Stromal cell of bone marrow (primary cell): Measurements from ENCODE around the gene RSPH4A.
A peak's percentile ranks its signal among the peaks of the same experiment; 100 is the strongest.
"Not testable (repeated sequence)": the region's sequence is repeated elsewhere in the genome, so short reads cannot be mapped to it uniquely, and the experiment has no call there.

Experiments used
- DNase-seq: peaks from one replicate; pipeline ENCODE4 v3.0.0-alpha.2; 2012; ENCODE audit warnings: low read depth

RSPH4A gene

DNA sequence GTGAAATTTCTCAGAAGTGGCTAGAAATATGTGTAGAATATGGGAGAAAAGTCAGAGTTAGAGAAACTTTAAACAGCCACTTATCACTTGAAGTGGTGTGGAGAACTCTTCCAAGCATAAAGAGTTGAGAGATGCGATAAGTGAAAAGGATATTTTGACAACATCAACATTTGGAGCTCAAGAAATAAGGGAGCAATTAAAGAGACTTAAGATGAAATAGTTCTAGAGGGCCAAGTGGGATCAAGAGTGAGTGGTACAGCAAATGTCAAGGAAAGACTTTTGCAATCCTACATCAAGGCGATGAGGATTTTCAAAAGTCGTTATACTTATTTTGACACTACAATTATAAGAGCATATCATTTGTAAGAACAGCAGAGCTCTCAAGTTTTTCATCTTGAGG is 9.6 kb downstream of the RSPH4A start:
- no peak for DNase-seq

DNA sequence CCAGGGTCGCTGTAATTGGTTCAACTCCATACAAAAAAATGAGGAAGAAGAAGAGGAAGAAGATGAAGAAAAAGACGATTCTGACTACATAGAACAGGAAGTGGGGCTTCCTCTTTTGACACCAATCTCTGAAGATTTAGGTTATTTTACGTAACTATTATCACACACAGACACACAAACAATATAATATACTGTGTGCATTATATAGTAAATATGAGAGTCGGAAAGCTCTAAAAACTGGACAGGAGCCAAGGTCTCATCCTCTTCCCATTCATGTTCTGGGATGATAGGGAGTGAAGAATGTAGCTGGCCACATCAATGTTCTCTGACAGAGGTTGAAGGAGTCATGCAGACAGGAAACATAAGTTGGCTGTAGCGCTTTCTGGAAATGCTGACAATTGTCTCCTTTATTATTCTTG is 13.3 kb downstream of the RSPH4A start:
- DNase-seq, result no peak

DNA sequence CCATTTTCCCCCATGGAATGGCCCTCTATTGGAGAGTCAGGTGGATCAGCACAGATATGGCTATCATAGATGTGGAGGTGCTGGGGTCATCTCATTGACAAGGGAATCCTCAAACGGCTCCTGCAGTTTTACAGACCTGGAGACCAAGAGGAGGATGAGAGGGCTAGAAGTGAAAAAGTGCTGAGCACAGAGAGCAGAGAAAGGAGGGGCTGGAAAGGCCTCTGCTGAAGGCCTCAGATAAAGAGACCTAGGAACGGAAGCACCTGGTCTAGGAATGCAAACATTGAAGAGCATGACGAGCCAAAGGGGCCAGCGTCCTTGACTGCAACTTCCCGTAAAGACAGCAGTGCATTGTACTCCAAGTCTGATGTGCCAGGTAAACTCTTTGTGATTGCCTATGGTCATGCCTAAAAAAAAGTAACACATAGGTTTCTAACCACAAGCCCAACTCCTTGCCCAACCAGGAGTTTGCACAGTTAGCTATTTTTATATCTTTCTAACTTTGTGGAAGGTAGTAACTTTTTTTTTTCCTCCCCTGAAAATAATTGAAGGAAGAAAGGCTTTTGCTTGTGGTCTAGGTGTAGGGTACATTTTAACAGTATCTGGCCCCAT is 15.2 kb downstream of the RSPH4A start:
- DNase-seq, result no peak

DNA sequence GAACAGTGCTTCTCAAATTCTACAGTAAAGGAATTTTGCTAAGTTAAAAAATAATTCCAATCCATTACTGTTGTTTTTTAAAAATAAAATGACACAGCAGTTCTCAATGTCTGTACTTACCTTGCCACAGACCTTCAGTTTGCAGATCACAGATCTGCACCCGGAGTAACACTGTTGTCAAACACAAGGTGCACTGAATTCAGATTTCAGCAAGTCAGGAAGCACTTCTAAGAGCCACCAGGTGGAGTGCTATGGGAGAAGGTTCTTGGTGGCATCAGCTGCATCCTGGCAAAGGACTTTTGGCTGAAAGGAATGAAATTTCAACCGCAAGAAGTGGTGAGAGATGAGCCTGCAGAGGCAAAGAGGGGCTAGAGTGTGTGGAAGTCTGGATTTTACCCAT is 17.4 kb downstream of the RSPH4A start:
- no peak for DNase-seq

DNA sequence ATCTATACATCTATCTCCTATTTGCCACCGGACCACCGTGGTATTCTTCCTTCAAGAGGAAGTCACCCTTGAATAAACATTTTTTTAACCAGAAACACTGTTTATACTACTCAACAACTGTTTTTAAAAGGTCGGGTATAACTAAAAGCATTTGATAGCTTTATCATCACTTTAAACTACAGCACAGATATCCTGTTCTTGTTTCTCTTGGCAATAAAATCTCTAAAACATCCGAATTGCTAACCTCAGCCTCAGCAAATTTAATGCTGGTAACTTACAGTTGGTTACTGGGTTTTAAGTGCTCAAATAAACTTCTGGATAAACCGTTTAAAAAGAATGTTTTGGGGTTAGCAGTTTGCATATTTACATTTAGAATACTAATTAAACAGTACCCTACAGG is 31.9 kb downstream of the RSPH4A start:
- DNase-seq, result peak; percentile 14

DNA sequence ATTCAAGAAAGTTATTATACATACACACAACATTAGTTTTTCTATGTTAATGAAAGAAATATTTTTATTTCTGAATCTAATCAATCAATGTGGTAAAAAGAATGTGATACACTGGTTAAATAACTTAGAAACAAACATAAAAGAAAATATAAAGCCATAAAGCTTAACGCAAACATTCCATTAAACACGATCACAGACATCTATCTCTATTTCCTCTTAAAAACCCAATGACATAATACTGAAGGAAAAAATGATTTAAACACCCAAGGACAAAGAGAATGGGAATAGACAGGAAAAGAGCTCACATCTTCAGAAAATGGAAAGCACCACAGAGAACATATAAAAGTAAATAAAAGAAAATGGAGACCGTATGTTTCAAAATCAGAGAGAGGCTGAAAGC is 32.9 kb downstream of the RSPH4A start:
- DNase-seq, result no peak

DNA sequence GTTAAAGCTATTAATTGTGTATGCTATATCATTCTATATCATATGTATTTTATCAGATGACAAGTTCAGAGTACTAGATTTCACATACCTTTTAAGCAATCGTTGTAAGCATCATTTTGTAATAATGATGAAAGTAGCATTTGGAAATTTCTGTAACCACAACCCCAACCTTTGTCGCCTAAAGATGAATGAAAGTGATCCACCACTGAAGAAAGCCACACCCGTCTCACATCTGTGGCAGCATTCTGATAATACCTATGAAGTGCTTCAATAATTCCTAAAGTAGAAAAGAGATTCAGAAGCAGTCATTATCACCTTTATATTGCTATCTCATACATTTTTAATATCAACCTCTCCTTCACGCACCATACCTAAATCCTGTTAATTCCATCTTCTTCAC is 35.6 kb downstream of the RSPH4A start:
- no peak for DNase-seq

DNA sequence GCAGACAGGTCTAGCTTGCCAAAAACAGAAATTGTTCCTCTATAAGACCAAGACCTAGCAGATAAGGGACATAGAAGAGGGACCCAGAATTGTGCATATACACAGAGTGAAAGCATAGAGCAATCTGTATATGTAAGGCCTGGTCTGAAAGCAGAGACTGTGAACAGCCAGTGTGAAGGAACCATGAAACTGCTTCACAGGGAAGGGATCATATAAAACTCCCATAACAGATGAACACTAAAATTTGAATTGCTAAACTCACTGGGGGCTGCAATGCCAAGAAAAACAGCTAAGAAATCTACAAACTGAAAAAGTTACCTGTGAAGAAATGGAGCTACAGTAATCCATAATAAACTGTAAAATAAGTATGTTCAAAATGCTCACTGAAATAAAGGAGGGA is 45.3 kb downstream of the RSPH4A start:
- DNase-seq, result no peak

DNA sequence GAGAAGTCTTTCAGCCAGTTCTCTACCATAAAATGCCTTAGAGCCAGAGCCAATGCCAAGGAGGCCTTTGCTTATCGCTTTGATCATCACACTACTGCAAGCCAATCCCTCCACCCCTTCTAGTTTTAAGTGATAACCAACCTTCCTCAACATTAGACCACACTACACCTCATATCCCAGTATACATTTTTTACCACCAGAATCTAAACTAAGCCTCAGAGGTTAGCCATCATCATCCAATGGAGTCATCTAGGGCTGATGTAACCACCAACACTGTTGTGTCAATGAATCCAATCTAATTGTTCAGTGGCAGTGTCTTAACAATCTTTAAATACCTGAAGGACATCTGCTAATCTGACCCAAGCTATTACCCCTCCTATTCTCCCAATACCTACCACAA is 45.9 kb downstream of the RSPH4A start:
- no peak for DNase-seq

DNA sequence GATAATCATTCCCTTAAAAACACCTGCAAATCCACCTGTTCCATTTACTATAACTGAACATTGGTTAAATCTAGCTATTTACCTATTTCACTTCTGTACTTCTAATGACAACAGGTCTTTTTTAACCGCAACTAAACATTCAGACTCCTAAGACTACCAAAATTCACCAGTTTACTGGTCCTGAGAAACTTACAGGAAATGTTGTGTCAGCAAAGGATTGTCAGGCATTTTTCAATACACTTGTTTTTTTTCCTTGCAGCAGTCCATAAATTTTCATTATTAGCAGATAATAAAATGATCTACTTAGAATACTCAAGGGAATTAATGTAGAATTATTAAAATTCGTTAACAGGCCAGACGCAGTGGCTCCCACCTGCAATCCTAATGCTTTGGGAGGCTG is 47.0 kb downstream of the RSPH4A start:
- DNase-seq, result no peak

DNA sequence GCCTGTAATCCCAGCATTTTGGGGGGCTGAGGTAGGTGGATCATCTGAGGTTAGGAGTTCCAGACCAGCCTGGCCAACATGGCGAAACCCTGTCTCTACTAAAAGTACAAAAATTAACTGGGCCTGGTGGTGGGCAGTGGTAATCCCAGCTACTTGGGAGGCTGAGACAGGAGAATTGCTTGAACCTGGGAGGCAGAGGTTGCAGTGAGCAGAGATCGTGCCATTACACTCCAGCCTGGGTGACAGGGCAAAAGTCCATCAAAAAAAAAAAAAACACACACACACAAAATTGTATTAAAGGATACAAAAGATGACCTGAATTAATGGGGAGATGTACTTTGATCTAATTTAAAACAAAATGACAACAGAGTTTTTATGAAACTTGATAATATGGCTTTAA is 47.9 kb downstream of the RSPH4A start:
- not testable (repeated sequence) for DNase-seq

DNA sequence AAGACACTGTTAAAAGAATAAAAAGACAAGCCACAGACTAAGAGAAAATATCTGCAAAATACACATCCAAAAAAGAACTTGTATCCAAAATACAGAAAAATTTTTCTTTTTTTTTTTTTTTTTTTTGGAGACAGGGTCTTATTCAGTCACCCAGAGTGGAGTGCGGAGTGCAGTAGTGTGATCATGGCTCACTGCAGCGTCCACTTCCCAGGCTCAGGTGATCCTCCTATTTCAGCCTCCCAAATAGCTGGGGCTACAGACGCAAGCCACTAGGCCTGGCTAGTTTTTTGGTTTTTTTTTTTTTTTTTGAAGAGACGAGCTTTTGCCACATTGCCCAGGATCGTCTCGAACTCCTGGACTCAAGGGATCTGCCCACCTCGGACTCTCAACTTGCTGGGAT is 49.2 kb downstream of the RSPH4A start:
- no peak for DNase-seq

DNA sequence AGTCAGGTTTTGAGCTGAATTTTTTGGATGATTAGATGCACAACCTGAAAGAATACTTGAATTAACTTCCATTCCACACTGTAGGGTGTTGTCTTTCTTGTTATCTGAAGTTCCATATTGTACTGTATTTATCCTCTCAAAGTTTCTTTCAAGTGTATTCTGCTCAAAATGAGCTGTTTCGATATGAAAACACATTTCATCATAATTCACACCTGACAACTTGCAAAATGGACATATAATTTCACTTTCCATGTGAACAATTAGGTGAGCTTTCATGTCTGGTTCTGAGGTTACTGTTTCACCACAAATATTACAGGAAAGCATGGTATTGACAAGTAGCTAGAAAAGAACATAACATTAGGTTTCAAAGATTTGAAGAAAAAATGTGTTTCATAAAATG is 50.6 kb downstream of the RSPH4A start:
- DNase-seq, result no peak

DNA sequence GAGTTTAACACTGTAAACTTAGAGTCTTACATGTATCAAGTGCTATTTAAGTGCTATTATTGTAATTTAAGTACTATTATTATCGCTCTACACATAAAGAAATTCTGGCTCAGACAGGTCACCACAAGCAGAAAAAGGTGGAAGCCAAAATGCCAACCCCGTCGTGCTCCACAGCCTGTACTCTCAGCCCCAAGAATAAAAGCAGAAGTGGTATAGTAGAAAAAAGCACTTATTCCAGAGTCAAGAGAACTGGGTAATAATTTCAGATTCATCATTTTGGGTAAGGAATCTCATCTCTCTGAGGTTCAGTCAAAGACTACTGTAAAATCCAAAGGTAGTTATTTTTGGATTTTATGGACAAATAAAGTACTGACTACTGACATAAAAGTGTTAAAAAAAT is 51.3 kb downstream of the RSPH4A start:
- no peak for DNase-seq

DNA sequence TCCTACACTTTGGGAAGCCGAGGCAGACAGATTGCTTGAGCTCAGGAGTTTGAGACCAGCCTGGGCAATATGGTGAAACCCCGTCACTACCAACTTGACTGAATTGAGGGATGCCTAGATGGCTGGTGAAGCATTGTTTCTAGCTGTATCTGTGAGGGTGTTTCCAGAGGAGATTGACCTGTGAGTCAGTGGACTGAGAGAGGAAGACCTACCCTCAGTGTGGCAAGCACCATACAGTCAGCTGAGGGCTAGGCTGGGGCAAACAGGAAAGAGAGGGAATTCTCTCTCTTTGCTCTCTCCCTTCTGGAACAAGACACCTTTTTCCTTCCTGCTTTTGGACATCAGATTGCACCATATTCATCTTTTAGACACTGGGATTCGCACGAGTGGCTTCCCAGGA is 56.0 kb downstream of the RSPH4A start:
- no peak for DNase-seq

DNA sequence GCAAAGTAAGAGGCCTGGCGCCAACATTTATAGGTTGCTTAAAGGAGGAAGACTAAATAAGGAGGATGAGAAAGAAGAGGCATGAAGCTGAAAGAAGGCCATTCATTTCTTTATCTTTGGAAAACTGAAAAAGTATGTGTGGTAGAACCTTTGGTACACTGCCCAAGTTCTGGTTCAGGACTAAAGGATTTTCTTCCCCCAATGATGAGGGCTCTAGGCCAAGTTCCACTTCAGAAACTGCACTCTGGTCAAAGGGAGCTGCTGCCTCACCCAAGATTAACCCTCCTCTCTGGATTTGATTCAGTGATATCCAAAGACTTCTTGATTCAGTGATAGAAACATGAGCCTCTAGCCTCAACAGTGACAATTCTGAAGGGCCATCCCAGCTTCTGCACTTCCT is 59.7 kb downstream of the RSPH4A start:
- DNase-seq, result no peak

DNA sequence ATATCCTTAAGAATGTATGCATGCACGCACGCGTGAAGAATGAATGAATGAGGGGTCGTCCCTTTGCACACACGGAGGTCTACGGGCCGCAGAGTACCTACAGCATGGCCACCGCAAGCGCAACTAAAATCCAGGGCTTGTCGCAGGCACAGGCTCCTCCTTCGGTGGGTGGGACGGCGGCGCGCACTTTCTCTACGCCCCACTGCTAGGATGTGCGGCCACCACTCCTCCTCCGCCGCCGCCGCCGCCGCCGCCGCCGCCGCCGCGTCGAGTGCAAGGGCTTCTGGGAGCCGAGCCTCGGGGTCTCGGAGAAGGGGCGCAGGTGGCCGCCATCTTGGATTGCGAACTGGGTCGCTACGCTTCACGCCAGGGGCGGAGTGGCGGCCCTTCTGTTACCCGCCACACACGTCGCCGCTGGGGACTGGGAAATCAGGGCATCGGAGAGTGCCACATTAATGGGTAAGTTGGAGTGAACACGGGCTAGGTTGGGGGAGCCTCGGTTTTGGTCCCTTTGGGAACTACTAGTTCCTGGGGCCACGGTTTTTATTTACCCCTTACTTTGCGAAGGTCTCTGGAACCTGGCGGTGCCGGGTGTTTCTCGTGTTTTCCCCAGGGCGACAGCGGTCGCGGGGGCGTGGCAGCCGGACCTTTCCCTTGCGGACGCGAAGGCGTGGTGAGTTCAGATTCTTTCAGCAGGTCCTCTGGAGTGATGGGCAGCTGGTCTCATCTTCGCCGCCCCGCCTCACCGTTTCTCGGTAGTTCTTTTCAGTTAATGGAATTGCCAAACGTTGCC is 64.8 kb downstream of the RSPH4A start, which contains the start of gene KPNA5:
Gene KPNA5 (plus strand): TSS at position 332 of the 793 bp plus-strand sequence. CDS start 124 bp downstream, at position 456.
- DNase-seq, result peak; percentile 83

DNA sequence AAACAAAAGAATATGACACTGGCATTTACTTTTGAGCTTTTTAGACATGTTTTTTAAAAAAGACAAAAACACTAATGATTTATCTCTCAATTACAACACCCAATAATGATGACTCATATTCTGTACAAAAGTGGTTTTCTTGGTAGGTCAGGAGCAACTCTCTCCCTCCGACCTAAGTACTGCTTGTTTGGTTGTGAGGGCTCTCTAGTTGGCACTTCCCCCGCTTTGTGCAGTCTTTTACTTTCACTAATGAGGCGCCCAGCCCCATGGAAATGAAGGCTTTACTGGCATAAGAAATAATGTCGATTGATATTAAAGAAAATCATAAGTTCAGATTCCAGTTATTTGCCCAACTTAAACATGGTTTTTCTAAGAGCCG is 66.0 kb downstream of the RSPH4A start:
- DNase-seq, result no peak
